Suppressor macrophage treated with lipopolysaccharide for 1 hour (primary cell): Measurements from ENCODE around the gene RBM6.
"Not testable (repeated sequence)": the region's sequence is repeated elsewhere in the genome, so short reads cannot be mapped to it uniquely, and the experiment has no call there.

Experiments
- DNase-seq, 3 donors: peaks; one replicate each; pipeline ENCODE4 v3.0.0-alpha.2; 2020 to 2022

The RBM6 gene

GRCh38 chr3:49939858-49940666 is at the start of gene RBM6:
TSS of gene RBM6 (plus strand) at chr3:49940150. CDS start at chr3:49962642, 22,492 bp downstream.
- DNase-seq, result peak; percentile 97 to 99 (median 98)

- DNase-seq, result no peak
These were observed 44.2 kb upstream of the RBM6 start for GRCh38 chr3:49895791-49896190.

- no peak for DNase-seq
These were observed 43.6 kb upstream of the RBM6 start for GRCh38 chr3:49896345-49896744.

GRCh38 chr3:49898991-49899390 is 41.0 kb upstream of the RBM6 start:
- DNase-seq, result no peak

GRCh38 chr3:49899815-49900214 is 40.1 kb upstream of the RBM6 start:
- DNase-seq, result peak in 1 of 3 donors; percentile 13

GRCh38 chr3:49900491-49901153 is 39.3 kb upstream of the RBM6 start:
- DNase-seq, result no peak

GRCh38 chr3:49901366-49902339 is 38.3 kb upstream of the RBM6 start:
- DNase-seq, result peak; percentile 25 to 58 (median 47)

GRCh38 chr3:49902511-49903345 is 37.2 kb upstream of the RBM6 start:
- no peak for DNase-seq

- DNase-seq, result peak; percentile 54 to 88 (median 67)
These were observed 36.2 kb upstream of the RBM6 start, which contains the start of gene MST1R for GRCh38 chr3:49903451-49904424. TSS of gene MST1R (minus strand) at chr3:49903873. CDS start at chr3:49903609, 264 bp downstream.

GRCh38 chr3:49904448-49904847 is 35.5 kb upstream of the RBM6 start:
- not testable (repeated sequence) for DNase-seq

- peak; percentile 77 to 86 (median 78) for DNase-seq
These were observed 33.7 kb upstream of the RBM6 start for GRCh38 chr3:49906073-49906743.

- DNase-seq, result no peak
These were observed 31.4 kb upstream of the RBM6 start for GRCh38 chr3:49908373-49909199.

- DNase-seq, result no peak
These were observed 29.4 kb upstream of the RBM6 start for GRCh38 chr3:49910409-49911123.

- no peak for DNase-seq
These were observed 28.9 kb upstream of the RBM6 start for GRCh38 chr3:49911124-49911420.

GRCh38 chr3:49911611-49912010 is 28.3 kb upstream of the RBM6 start:
- no peak for DNase-seq

- no peak for DNase-seq
These were observed 27.1 kb upstream of the RBM6 start for GRCh38 chr3:49912881-49913281.

- DNase-seq, result peak in 1 of 3 donors; percentile 31
These were observed 25.0 kb upstream of the RBM6 start for GRCh38 chr3:49914906-49915305.

- no peak for DNase-seq
These were observed 23.3 kb upstream of the RBM6 start for GRCh38 chr3:49916686-49917085.
